GM18511 (cell line): ENCODE data around the gene PLEKHG5.

Experiments
- ATAC-seq: cut with Tn5 transposase; IDR thresholded peaks from one replicate; pipeline ENCODE4 v1.9.1; 2021; ENCODE audit warnings: mild to moderate bottlenecking, moderate library complexity; ENCODE audit not compliant: unreplicated experiment

PLEKHG5 gene

DNA sequence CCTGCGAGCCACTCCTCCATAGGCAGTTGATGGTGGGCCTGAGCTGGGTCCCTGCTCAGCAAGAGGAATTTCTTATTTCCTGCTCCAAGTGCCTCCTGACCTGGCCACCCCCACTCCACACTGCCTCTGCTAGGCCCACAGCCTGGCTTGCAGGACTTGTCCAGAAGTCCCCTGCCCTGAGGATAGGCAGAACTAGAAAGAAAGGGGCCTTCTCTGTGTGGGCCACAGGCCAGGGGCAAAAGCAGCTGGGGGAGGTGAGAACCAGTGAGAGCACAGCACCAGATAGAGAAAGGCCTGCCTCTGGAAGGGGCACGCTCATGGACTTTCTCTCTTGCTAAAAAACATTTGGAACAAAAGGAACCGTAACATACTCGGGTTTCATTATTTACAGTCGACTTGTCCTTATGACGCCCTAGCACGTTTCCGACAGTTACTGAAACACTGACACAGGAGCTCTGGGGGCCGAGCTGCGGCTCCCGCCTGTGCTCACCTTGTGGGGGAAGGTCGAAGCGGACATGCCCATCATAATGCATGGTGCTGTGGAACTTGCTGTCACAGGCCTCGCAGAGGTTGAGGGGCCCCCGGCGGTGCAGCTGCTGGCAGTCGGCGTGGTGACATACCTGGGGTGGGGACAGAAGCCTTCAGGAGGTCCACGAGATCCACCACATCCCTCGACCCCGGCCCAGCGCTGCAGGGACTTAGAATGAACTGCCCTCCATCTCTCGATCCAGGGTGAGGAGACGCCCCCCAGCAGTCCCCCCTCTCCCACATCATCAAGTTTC is 14.2 kb downstream of the PLEKHG5 start:
- no peak for ATAC-seq

DNA sequence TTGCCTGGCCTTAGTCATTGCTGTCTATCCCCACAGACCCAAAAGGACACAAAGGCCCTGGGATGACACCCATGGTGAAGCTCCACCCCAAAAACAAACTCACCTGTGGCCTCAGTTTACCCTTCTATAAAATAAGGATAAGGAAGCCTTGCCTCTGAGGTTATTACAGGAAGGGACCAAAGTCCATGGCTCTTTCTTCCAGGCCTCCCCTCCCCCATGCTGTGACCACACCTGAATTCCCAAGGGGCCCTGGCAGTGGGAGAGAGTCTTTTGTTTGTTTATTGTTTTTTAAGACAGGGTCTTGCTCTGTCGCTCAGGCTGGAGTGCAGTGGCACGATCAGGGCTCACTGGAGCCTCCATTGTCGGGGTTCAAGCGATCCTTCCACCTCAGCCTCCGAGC is 15.0 kb downstream of the PLEKHG5 start:
- no peak for ATAC-seq

DNA sequence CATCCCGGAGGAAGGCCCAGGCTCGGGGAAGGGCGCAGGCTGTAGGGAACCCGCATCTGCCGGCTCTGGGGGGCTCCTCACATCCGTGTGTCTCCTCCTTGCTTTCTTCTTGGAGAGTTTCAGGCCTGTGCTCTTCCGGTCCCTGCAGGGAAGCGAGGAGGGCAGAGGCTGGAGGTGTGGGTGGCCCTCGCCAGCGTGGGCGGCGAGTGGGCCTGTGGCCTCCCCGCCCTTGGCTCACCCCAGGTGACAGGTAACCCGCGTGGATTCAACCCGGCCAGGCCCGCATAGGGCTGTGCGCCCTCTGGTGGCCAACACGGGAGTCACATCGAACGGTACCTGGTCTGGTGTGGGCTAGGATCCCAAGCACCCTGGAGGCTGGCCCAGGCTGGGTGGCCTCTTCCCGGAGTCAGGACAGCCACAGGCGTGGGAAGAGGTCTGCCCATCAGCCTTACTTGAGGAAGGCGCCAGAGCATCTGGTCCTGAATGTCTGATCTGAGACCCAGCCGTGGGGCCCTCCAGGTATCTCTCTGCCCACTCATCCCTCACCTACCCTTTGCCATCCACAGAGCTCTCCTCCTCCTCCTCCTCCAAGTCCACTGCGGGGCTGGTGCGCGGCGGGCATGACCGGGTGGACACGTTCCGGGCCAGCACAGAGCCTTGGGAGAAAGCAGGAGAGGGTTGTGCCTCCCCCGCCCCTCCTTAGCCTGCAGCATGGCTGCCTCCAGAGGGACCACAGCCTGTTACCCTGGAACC is 15.9 kb downstream of the PLEKHG5 start:
- no peak for ATAC-seq

DNA sequence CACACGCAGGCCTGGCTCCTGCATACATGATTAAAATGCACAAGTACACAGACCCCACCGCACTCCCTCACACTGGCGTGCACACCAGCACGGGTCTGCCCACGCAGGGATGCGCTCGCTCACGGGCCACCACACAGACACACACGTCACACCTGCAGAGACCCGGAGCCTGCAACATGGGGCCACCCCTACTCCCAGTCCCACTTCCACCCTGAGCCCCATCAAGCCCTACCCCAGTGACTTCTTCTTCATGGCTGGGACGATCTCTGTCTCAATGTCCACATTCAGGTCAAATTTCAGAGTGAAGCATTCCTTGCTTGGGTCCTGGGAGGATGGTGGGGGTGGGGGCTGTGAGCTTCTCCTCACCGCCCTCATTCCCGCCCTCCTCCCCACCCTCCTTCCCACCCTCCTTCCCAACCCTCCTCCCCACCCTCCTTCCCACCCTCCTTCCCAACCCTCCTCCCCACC is 16.6 kb downstream of the PLEKHG5 start:
- ATAC-seq = no peak

DNA sequence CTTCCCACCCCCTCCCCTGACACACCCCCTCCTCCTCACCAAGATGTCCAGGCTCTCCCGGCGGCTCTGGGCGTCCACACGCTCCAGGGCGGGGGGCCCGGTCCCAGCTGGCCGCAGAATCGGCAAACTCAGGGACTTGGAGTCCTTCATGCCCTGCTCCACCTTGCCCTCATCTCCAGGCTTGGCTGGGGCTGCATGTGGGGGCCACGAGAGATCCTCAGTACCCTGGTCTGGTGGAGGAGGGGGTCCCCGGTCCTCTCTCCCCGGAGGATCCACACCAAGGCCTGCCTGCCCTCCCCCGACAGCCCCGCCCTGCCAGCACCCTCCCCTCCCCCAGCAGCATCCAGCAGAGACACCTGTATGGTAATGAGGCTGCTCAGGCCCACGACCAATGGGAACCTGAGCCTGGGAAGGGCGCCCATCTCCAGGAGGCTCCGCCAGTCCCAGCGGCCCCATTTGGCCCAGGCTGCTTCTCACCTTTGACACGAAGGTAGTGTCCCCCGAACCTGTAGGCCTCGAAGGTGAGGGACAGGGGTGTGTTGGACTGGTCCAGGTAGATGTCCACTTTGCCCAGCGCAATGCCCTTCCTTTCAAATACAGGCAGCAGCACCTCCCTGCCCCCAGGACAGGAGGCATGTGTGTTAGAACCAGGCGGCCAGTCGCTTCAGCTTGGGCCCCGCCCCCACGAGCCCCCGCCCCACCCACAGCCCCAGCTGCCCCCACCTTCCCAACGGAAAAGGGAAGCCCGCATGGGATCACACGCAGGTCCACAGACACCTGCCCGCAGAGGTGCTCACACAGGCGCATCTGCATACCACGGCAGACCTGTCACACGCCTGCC is 17.3 kb downstream of the PLEKHG5 start:
- no peak for ATAC-seq

DNA sequence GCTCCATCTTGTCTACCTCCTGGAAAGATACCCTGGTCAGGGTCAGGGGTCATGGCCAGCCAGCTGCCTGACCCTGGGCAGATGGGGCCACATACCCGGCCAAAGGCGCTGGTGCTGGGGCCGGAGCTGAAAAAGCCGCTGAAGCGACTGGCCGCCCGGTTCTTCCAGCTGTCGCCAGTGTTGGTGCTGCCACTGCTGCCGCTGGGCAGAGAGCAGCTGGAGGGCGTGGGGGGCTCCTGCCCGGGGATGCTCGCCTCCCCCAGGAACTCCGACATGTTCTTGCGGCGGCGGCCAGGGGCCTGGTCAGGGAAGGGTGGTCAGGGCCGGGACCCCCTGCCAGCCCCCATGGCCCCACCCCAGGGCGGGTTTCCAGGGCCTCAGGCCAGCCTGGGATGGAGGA is 18.3 kb downstream of the PLEKHG5 start:
- no peak for ATAC-seq

DNA sequence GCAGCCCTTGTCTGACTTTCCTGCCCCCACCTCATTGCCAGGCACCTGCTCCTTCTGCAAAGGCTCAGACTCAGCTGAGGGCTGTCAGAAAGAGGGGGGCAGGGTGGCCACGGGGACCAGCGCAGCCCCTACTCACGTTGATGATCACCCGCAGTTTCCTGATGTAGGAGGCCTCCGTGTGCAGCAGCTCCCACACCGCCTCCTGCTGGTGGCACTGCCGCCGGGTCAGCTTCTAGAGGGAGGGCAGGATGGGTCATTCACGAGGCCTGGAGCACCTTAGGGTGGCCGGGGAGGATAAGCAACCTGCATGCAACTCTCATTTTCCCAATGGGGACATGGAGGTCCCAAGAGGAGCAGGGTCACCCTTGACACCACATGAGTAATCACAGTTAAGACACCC is 19.1 kb downstream of the PLEKHG5 start:
- no peak for ATAC-seq

DNA sequence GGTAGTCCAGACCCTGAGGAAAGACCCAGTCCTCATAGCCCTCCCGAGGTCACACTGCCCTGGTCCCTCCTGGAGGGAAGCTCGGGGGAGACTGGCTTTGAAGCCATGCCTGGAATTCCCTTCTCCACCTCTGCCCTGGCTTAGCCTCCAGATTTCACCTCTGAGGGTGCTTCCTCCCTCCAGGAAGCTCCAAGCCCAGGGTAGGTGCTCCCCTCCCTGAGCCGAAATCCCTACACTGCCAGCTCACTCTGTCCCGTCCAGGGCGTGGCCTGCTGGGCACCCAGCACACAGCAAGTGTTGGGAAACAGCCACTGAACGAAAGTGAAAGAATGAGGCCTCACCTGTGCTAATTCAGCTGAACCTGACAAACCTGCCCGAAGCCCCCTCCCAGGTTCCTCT is 19.5 kb downstream of the PLEKHG5 start:
- no peak for ATAC-seq

DNA sequence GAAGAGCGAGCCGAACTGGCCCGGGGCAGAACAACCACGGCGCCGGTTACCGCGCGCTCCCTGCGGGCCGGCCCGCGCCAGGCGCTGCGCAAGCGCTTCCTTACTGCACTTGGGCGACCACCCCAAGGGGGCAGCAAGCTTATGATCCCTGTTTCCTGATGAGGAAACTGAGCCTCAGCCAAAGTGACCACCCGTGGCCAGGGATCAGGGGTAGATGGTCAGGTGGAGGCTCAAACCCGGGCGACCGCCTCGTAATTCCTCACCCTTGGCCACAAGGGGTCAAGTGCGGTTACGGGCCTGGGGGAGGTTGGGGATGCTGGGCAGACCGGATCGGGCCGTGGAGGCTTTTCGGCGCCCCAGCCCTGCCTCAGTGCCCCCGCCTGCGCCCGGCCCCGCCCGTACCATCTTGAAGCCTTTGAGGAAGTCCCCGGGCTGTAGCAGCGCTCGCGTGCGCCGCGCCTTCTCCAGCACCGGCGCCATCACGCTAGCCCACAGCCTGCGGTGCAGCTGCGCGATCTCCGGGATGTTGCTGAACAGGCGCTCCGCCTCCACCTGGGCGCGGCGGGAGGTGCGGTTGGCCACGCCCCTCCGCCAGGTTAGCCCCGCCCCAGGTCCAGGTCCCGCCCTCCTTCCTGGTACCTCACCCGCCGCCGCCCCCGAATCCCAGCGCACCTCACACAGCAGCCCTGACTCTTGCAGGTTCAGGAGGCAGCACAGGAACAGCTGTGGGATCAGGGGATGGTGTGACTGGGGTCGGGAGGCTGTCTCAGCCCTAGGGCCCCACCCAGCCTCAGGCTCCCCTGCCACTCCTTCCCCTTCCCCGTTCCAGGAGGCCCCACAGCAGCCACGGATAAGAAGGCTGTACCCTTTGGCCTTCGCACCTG is 20.1 kb downstream of the PLEKHG5 start:
- ATAC-seq = no peak

DNA sequence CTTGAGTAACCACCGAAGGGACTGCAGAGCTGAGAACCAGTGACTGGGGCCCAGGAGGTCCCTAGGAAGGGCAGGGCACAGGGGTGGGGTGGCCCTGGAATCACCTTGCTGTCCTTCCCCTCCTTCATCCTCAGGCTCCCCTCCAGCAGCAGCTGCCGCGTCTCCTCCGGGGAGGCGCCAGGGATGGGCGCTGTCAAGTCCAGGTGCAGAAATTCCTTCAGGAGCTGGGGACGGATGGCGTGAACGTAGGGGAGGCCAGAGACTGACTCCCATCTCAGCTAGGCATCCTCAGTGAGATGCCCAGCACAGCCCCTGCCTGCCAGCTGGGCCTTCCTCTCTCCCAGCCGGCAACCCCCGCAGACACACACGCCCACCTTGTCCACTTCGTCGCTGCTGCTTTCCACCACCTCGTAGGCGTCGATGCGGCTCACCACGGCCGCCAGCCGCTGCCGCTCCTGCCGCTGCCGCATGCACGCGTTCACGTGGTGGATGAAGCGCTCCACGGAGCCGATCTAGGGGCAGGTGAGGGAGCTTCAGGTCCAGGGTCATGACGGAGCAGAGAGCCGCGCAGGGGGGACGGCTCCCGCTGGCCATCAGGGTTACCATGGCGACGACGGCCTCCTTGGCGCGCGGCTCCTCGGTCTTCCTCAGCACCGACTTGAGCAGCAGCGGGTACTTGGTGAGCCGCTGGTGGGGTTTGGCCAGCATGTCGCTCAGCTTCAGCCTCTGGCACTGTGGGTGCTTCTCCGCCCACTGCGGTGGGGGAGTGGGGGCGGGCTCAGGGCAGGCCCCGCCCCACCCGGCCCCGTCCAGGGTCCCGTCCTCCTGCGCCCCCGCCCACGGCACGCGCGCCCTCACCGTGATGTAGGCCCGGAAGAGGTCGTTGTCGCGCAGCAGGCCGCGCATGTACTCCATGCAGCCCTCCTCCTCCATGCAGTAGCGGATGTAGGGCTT is 21.1 kb downstream of the PLEKHG5 start:
- ATAC-seq = no peak

DNA sequence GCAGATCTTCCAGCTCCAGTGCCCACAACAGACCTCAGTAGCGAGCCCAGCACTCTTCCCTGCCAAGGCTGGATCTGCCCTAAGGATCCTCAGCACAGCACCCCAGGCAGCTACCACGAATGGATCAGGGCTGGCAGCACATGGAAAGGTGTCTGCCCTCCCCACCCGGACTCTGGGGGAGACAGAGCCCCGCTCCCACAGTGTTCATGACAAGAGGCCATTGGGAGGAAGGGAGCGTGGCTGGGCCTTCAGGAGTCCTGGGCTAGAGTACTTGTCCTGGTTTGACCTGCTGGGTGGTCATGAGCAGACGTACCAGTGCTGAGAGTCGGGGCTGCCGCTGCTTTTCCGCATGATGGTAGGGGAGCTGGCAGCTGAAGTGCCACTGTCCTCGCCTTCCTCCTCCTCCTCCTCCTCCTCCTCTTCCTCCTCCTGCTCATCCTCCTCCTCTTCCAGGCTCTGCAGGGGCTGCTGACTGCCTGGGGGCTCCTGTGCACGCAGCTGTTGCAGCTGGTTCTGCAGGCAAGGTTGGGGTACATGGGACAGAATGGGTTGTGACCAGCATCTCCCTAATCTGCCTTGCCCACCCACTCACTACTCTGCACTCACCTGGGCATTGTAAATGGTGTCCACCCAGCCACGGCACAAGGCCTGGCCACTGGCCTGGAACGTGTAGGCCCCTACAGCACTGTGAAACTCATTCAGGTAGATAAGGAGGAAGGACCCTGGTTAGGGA is 22.6 kb downstream of the PLEKHG5 start:
- ATAC-seq = no peak

DNA sequence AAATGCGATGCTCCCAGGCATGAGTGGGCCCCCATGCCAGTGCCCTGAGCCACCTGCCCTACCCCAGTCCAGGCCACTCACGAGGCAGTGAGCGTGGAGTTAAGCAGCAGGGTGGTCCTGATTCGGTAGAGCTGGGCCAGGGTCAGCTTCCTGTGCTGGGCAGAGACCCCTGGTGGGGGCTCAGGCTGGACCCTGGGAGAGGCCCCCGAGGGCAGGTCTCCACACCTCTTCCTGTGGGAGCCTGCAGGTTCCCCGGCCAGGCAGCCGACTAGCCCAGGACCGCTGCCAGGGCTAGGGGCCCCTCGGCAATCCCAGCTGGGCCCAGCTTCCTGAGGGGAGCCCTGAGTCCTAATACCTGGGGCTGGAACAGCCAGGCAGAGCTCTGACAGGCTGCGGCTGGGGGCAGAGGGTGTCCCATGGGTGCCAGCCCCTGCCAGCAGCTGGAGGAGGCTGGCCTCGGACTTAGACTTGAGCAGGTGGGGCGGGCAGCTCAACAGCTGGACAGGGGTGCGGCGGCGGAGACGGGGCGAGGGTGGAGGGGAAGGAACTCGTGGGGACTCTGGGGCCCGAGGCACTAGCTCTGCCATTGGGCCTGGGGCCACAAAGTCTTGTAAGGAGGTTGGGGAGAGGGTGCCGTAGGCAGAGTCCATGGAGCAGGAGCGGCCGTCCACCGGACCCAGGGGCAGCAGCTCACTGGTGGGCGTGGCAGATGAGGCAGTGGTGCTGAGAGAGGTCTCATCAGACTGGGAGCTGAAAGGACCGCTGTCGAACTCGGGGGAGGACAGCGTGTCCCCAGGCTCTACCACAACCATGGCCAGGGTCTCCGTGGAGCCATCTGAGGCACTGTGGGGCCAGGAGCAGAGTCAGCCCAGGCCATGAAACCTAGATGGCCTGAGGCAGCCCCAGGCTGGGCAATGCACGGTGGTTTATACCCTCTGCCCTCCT is 23.5 kb downstream of the PLEKHG5 start:
- ATAC-seq = no peak

DNA sequence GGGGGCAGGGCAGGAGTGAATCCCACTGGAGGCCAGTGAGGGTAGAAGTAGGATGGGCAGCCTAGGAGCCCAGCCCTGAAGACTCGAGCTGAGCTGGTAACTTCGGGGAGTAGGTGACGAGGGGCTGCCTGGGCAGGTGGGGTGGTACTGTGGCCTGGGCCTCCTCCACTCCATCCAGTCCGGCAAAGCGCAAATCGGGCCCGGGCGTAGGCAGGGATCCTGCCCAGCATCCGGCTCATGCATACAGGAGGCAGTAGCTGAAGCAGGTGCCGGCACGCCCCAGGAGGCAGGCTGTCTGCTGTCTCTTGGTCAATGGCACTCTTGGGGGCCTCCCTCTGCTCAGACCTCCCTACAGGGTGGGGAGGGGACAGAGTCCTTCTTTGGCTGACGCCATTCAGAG is 24.2 kb downstream of the PLEKHG5 start:
- ATAC-seq = no peak

DNA sequence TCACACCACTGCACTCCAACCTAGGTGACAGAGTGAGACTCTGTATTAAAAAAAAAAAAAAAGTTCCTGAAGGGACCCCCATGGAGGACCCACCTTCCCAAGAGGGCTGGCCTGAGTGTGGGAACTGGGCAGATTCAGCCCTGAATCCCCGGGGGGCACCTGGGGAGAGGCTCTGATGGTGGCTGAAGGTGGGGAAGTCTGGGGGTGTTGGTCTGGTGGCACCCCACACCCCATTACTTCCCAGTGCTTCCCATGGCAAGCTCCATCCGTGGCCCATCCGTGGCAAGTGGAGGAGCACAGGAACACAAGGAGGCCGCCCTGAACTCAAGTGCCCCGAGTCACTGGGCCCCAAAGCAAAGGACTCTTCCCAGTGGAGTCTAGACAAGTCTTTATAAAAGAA is 24.7 kb downstream of the PLEKHG5 start:
- no peak for ATAC-seq

DNA sequence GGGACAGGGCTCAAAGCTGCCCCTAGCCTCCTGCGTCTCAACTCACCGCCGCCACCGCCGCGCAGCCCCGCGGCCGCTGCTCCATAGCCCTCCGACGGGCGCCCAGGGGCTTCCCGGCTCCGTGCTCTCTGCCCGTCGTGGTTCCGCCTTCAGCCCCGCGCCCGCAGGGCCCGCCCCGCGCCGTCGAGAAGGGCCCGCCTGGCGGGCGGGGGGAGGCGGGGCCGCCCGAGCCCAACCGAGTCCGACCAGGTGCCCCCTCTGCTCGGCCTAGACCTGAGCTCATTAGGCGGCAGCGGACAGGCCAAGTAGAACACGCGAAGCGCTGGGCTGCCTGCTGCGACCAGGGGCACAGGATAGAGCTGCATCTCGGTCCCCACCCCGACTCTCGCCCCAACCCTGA is 25.4 kb downstream of the PLEKHG5 start, which contains the start of gene TNFRSF25:
TSS of gene TNFRSF25 (minus strand) at position 151 of the 400 bp plus-strand sequence. CDS start at position 85, 66 bp downstream.
- no peak for ATAC-seq

DNA sequence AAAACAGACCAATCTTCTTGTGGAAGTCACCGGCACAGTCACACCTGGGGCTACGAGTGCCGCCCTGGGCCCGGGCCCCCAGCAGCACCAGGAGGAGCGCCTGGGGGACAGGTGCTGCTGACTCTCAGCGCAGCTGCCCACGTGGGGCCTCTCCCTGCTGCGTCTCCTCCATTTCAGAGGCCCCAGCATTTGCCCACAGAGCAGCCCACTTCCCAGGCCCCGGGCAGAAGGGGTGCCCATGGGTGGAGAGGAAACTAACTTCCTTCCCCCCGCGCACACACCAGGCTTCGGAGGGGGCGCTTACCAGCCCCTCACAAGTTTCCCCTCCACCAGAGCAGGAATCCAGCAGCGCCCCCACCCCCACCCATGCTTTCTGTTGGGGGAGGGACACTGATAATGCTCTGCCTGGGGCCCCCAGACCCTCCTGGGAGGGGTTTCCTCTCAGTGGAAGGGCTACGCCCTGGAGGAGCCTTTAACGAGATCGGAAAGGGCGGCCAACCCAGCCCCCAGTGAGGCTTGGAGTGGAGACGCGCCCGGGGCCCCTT is 25.9 kb downstream of the PLEKHG5 start:
- no peak for ATAC-seq

DNA sequence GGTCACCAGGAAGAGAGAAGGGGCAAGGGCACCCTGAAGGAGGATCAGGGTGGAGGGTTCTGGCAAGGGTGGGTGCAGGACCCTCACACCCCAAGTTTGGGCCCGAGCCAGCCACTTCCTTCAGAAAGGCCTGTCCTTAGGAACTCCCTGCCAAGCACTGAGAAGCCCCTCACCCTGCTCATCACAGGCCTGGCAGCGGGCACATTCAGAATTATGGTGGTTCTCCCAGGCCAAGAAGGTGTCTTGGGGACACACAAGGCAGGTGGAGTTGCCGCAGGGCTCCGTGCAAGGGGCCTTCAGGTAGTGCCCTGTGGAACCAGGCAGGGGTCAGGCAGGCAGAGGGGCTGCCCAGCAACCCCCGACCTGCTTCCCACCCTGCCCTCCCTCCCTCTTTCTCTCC is 26.6 kb downstream of the PLEKHG5 start:
- no peak for ATAC-seq
